HG02852 (cell line): Measurements from ENCODE around the gene PGLYRP4.
"Not testable (repeated sequence)": the region's sequence is repeated elsewhere in the genome, so short reads cannot be mapped to it uniquely, and the experiment has no call there.

ENCODE experiments used
- ATAC-seq: cut with Tn5 transposase; IDR thresholded peaks from one replicate; pipeline ENCODE4 v1.9.1; 2021; ENCODE audit warnings: mild to moderate bottlenecking, moderate library complexity; ENCODE audit not compliant: unreplicated experiment

Gene PGLYRP4

GRCh38 chr1:153357076-153357852, 8.6 kb upstream of the PGLYRP4 start:
- ATAC-seq, result no peak

DNA sequence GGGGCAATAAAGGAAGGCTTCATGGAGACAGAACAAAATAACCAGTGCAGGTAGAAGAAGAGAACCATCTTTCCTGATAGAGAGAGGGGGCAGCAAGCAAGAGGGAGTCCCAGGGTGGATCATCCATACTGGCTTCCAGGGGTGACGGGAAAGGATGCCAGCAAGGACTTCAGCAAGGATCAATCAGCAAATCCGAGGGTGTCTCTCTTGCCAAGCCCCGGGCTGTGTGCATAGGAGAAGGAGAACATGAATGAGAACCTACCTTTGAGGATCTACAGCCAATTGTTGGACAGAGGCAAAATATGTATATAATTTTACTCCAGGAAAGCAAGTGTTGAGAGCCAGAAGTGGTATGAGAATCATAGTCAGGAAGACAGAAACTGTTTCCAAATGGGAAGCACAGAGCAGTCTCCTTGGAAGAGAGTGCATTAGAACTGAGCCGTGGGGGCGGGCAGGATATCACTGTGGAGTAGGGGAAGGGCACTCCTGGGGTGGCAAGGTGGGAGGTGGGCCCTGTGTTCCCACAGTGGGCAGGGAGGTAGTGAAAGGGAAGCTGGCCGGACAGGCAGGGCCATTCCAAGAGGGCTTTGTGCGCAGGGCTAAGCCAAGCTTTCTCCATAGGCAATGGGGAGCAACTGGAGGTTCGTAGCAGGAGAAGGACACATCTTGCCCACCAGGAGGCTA, 7.9 kb upstream of the PGLYRP4 start:
- no peak for ATAC-seq

- no peak for ATAC-seq
Measured at GRCh38 chr1:153355445-153356071, 6.9 kb upstream of the PGLYRP4 start.

DNA sequence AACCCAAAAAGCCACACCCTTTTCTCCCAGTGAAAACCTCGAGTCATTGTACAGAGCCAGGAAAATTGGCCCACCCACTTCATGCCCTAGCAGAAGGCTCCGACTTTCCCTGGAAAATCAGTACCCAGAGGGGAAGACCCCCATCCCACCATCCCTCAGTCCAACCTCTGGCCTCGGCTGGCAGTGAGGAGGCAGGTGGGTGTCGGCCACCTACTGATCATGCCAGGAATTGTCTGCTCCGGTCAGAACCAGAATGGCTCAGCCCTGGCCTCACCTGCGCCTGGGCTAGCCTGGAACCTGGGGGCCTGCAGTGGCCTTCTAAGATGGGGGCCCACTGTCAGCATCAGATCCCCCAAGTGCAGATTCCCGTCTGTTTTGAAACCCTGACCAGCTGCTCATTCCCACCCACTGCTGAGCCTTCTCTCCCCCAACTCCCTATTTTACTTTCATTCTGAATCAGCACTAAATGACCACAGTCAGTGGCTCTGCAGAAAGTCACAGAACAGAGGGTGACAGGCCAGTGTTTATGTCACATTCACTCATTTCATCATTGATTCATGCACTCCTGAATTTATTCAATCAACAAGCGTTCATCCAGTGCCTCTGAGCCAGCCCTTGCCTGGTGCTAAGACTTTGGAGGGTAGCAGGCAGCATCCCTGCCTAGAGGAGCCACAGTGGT, 6.0 kb upstream of the PGLYRP4 start:
- ATAC-seq, result no peak

DNA sequence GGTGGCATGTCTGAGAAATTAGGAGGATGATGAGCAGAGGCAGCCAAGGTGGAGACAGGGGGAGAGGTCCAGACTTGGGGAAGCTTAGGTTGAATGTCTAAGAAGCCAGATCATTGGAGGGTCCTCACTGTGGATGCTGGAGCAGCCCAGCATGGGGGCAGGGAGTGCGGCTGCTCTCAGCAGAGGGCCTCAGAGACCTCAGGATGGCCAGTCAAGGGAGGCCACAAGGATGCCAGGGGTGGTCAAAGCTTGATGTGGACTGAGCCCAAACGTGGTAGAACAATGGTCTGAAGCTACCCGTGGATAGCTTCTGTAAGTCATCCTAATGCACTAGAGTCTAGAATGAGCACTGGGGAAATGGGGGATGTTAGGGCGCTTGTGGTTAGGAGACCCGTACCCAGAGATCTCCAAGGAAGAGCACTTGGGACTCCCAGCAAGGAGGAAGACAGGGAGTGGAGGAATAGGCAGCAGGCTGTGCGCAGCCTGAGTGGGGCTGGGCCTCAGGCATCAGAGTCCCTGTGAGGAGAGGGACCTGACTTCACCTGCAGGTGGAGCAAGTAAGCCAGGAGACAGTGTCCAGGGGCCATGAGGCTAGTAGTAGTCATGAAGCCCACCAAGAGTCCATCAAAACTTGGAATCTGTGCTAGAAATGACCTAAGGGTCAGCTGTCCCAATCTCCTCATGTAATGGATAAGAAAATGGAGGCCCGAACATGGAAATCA, 4.7 kb upstream of the PGLYRP4 start:
- no peak for ATAC-seq

- peak; percentile 46 for ATAC-seq
Measured at GRCh38 chr1:153352523-153352922, 3.9 kb upstream of the PGLYRP4 start.

GRCh38 chr1:153350321-153350957, 1.8 kb upstream of the PGLYRP4 start:
- no peak for ATAC-seq

GRCh38 chr1:153349363-153350320, 1.0 kb upstream of the PGLYRP4 start:
- ATAC-seq, result no peak

DNA sequence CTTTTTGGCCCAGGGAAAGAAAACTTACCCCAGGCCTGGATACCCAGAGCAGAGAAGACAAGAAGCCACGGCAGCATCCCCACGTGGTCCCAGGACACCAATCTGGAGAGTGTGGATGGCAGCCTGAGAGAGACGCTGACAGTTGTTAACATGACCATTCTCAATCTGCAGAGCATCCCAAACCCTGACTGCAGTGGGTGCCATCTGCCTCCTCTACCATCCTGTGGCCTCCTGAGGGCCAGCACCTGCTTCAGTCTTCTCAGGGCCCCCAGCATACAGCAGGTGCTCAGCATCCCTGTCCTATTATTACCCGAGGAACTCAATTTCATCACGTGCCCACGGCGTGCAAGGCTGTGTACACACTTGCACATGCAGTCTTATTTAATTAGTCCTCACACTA, 785 bp downstream of the PGLYRP4 start:
- no peak for ATAC-seq

- not testable (repeated sequence) for ATAC-seq
Measured at GRCh38 chr1:153347049-153347448, 1.6 kb downstream of the PGLYRP4 start.

- ATAC-seq, result no peak
Measured at GRCh38 chr1:153346077-153346723, 2.4 kb downstream of the PGLYRP4 start.

- ATAC-seq, result no peak
Measured at GRCh38 chr1:153345187-153346076, 3.2 kb downstream of the PGLYRP4 start.

- no peak for ATAC-seq
Measured at GRCh38 chr1:153344718-153345025, 4.0 kb downstream of the PGLYRP4 start.

GRCh38 chr1:153343811-153344717, 4.6 kb downstream of the PGLYRP4 start:
- no peak for ATAC-seq

DNA sequence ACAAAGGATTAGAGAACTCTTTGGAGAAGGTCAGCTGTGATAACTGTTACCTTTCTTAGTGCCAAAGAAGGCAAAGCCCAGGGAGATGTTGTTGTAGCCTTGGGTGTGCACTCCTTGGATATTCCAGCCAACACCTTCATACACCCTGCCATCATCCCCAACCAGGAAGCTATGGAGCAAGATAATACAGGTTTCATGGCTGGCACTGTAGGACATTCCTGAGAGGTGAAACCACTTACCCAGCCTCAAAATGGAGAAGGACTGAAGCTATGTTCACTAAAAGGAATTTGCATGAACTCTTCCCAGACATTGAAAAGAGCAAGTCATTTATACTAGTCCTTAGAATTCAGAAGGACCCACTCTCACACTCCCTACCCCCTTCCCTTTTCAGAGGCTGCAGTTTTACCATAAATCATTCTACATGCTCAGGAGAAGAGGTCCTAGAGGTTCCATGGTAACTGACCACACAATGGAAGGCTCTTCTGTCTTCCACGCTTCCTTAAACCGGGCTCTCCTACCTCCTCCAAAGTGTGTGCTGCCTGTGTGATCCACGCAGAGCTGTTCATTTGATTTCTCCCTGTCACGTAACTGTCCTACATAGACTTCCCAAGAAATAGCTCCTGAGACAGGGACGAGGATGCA, 5.5 kb downstream of the PGLYRP4 start:
- no peak for ATAC-seq

DNA sequence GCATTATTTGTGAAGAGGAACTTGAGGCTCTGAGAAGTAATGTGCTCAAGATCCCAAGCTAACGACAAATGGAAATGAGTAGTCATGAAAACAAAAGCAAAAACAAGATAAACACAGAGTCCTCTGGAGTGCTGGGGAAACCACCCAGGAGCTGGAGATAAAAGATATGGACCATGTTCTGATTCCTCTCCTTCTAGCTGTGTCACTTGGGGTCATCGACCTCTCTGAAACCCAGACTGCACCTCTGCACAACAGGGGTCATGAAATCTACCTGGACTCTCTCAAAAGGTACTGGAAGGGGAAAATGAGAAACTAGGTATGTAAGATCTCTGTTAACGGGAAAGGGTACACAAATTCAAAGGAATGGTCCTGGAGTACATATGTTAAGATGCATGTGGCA, 6.5 kb downstream of the PGLYRP4 start:
- no peak for ATAC-seq
